ENCODE data around the gene ATP2C2.

GRCh38 chr16:84459533-84459894, 91.2 kb downstream of the ATP2C2 start:
- TF ChIP-seq POLR2AphosphoS5 (IDR thresholded peaks at IDR 0.05; ENCODE audit: low read depth, low read length): no peak
- TF ChIP-seq POLR2A (IDR thresholded peaks at IDR 0.05; ENCODE audit: low read depth, low read length): no peak
- no peak for TF ChIP-seq TAF1 (IDR thresholded peaks at IDR 0.05; ENCODE audit: low read depth, low read length)
- no peak for TF ChIP-seq SPI1 (IDR thresholded peaks at IDR 0.05; ENCODE audit: low read depth, low read length)
- no peak for TF ChIP-seq PAX5 (IDR thresholded peaks at IDR 0.05; ENCODE audit: insufficient read depth, low read length, severe bottlenecking)
